HepG2 (cell line): ENCODE measurements around the gene NAMPT. TPM values are rescaled to one million over a fixed set of nuclear protein-coding genes. Genes with fewer than 3 reads are reported as not detected.

Experiments
- ATAC-seq: fragments of 200-7000 bp; cut with Tn5 transposase; 3 replicates; pipeline ENCODE4 v1.9.1; 2020; ENCODE audit warnings: mild to moderate bottlenecking, moderate library complexity
- BruUV-seq: library from RNA; stranded (reverse); fragments of 400-500 nt; replicated peaks from 2 replicates; lab custom pipeline; 2021; lab: Mats Ljungman, UMichigan
- CTCF ChIA-PET: fragments of 300-600 bp; formaldehyde crosslinking; extraction: SDS; loops from one replicate; lab custom pipeline; 2021; ENCODE audit warnings: low total read pairs, inconsistent platforms, low intra/inter-chr PET ratio; lab: Yijun Ruan, JAX
- POLR2A ChIA-PET: fragments of 350-600 bp; sonication (Branson Sonifier 250); formaldehyde crosslinking; loops from one replicate; lab custom pipeline; 2020; ENCODE audit warnings: antibody characterized with exemption, inconsistent platforms; lab: Yijun Ruan, JAX
- DNase-seq: peaks from one replicate; pipeline ENCODE4 v3.0.0-alpha.2; 2015; ENCODE audit warnings: low spot score
- FAIRE-seq: peaks from 3 replicates; lab custom pipeline; 2011; peaks lifted over from hg19 to GRCh38; lab: Jason Lieb, UNC
- H2AFZ ChIP-seq: one replicate; pipeline ENCODE4 v1.6.1; 2011; ENCODE audit warnings: low read length, inconsistent platforms
- H3K27ac ChIP-seq: fragments of 300-600 bp; 3 replicates; pipeline ENCODE4 v1.8.0; 2011; ENCODE audit warnings: mixed run types, mild to moderate bottlenecking, mixed read lengths, low read length, inconsistent platforms; ENCODE audit not compliant: insufficient read depth; ENCODE audit errors: extremely low read length
- H3K27me3 ChIP-seq, 2 experiments: fragments of 200-600 bp in 1 of 2; 2 replicates in 1 of 2; 3 replicates in 1 of 2; pipeline versions ENCODE4 v1.6.0 to v1.8.0; 2011; ENCODE audit warnings: low read length in 2 of 2, mild to moderate bottlenecking in 2 of 2, moderate library complexity in 2 of 2, inconsistent platforms in 1 of 2; ENCODE audit not compliant: insufficient read depth in 2 of 2, control insufficient read depth in 1 of 2
- H3K36me3 ChIP-seq, 2 experiments: fragments of 200-600 bp in 1 of 2; replicated peaks in 1 of 2; 2 replicates in 1 of 2; 3 replicates in 1 of 2; pipeline versions ENCODE4 v1.5.1 to v1.8.0; 2011; ENCODE audit warnings: low read length in 2 of 2, inconsistent platforms in 1 of 2; ENCODE audit not compliant: insufficient read depth in 2 of 2, control insufficient read depth in 1 of 2
- H3K4me1 ChIP-seq: 2 replicates; pipeline ENCODE4 v1.5.1; 2012; ENCODE audit warnings: low read length, inconsistent platforms; ENCODE audit not compliant: insufficient read depth
- H3K4me2 ChIP-seq: 2 replicates; pipeline ENCODE4 v1.6.0; 2011; ENCODE audit warnings: low read depth, low read length, inconsistent platforms
- H3K4me3 ChIP-seq, 3 experiments: fragments of 200-600 bp in 1 of 3; sonication (generic), shearing (Covaris generic) in 1 of 3; replicated peaks in 1 of 3; 2 replicates each; pipeline ENCODE4 v1.5.1; 2011 to 2016; ENCODE audit warnings: low read length in 3 of 3, inconsistent platforms in 2 of 3, low read depth in 2 of 3, mild to moderate bottlenecking in 2 of 3, control low read depth in 1 of 3, mixed read lengths in 1 of 3; ENCODE audit not compliant: insufficient read depth in 1 of 3
- H3K79me2 ChIP-seq: one replicate; pipeline ENCODE4 v1.6.1; 2011; ENCODE audit warnings: low read length, inconsistent platforms; ENCODE audit not compliant: insufficient read depth
- H3K9ac ChIP-seq: 2 replicates; pipeline ENCODE4 v1.6.0; 2011; ENCODE audit warnings: mild to moderate bottlenecking, low read depth, low read length, inconsistent platforms; ENCODE audit not compliant: insufficient read depth
- H3K9me3 ChIP-seq: 2 replicates; pipeline ENCODE4 v1.5.1; 2012; ENCODE audit warnings: mild to moderate bottlenecking, low read length
- H4K20me1 ChIP-seq: 2 replicates; pipeline ENCODE4 v1.6.0; 2011; ENCODE audit warnings: inconsistent platforms, mild to moderate bottlenecking, low read length, moderate library complexity; ENCODE audit not compliant: insufficient read depth
- FOXO1 ChIP-seq: sonication (generic); formaldehyde crosslinking; IDR thresholded peaks from 2 replicates; pipeline ENCODE4 v1.4.0; 2020; ENCODE audit warnings: missing genetic modification reagents
- HOXD1 ChIP-seq: sonication (generic); formaldehyde crosslinking; IDR thresholded peaks from 2 replicates; pipeline ENCODE4 v1.5.0; 2020; ENCODE audit warnings: missing genetic modification reagents
- NFIB ChIP-seq: sonication (generic); formaldehyde crosslinking; IDR thresholded peaks from 2 replicates; pipeline ENCODE4 v1.9.0; 2021; ENCODE audit warnings: missing genetic modification reagents, mild to moderate bottlenecking, borderline replicate concordance
- PITX1 ChIP-seq: sonication (generic); formaldehyde crosslinking; IDR thresholded peaks from 2 replicates; pipeline ENCODE4 v1.5.1; 2020; ENCODE audit warnings: mild to moderate bottlenecking, missing genetic modification reagents
- ZNF335 ChIP-seq: sonication (generic); formaldehyde crosslinking; IDR thresholded peaks from 2 replicates; pipeline ENCODE4 v1.4.0; 2020; ENCODE audit warnings: missing genetic modification reagents
- ZNF780A ChIP-seq: sonication (generic); formaldehyde crosslinking; IDR thresholded peaks from 2 replicates; pipeline ENCODE4 v1.8.0; 2022; ENCODE audit warnings: mild to moderate bottlenecking, missing genetic modification reagents, moderate library complexity
- WGBS: methylation state at CpG from one replicate; pipeline ENCODE4 v1.1.6; 2017; ENCODE audit warnings: low lambda C conversion rate; 5-methylcytosine and 5-hydroxymethylcytosine counted together
- in situ Hi-C: cut with HindIII; loops from 2 replicates; pipeline ENCODE4 v1.10.0; 2017; ENCODE audit warnings: low pct_unique_long_range_greater_than_20kb; ENCODE audit not compliant: extremely low pct_ligation_motif_present
- intact Hi-C: fragments of 100-400 bp; cut with micrococcal nuclease; formaldehyde crosslinking; loops from one replicate; pipeline ENCODE4 v1.10.0; 2022; ENCODE audit not compliant: unreplicated experiment
- polyA plus RNA-seq, 8 experiments: library from polyadenylated mRNA; depleted of rRNA in 3 of 8; stranded (reverse) in 7 of 8; unstranded in 1 of 8; fragments of >200 nt; fragmentation: Illumina TruSeq in 4 of 8; extraction: Trizol in 4 of 8; gene quantifications; 2 replicates each; pipeline versions ENCODE4 v1.2.1 to v1.2.3, GENCODE V29; 2011 to 2016; ENCODE audit warnings: low read depth in 4 of 8, missing spikeins in 1 of 8, mixed read lengths in 1 of 8; ENCODE audit not compliant: insufficient read depth in 1 of 8
- total RNA-seq, 5 experiments: library from RNA; depleted of rRNA; stranded (reverse); fragments of >200 nt; fragmentation: Illumina TruSeq; extraction: Trizol; gene quantifications; 2 replicates each; pipeline ENCODE4 v1.2.3, GENCODE V29; 2016; ENCODE audit warnings: low read depth in 1 of 5
- TF ChIP-seq, protein P1 (sequence below): sonication (generic); formaldehyde crosslinking; conservative IDR thresholded peaks from 2 replicates; pipeline ENCODE4 v1.4.0; 2020; ENCODE audit warnings: missing genetic modification reagents
- TF ChIP-seq, protein P2 (sequence below): sonication (generic); formaldehyde crosslinking; IDR thresholded peaks from 2 replicates; pipeline ENCODE4 v1.5.0; 2020; ENCODE audit warnings: mild to moderate bottlenecking, missing genetic modification reagents
- TF ChIP-seq, protein P3 (sequence below), 2 experiments: fragments of 450-650 bp in 1 of 2; sonication (generic) in 1 of 2; formaldehyde crosslinking in 1 of 2; IDR thresholded peaks; 2 replicates each; pipeline versions ENCODE4 v1.6.1 to v1.8.0; 2016 to 2022; ENCODE audit warnings: antibody characterized with exemption in 1 of 2, mild to moderate bottlenecking in 1 of 2, missing genetic modification reagents in 1 of 2
- TF ChIP-seq, protein P4 (sequence below): sonication (generic); formaldehyde crosslinking; IDR thresholded peaks from 2 replicates; pipeline ENCODE4 v1.5.1; 2020; ENCODE audit warnings: mild to moderate bottlenecking, missing genetic modification reagents, moderate library complexity

NAMPT gene
- total and polyA plus RNA-seq, 2 of the 13 experiments (the other 11 are each of a cell fraction or from before 2014, with no cell fraction given), result 15.8 to 67.7 TPM

DNA sequence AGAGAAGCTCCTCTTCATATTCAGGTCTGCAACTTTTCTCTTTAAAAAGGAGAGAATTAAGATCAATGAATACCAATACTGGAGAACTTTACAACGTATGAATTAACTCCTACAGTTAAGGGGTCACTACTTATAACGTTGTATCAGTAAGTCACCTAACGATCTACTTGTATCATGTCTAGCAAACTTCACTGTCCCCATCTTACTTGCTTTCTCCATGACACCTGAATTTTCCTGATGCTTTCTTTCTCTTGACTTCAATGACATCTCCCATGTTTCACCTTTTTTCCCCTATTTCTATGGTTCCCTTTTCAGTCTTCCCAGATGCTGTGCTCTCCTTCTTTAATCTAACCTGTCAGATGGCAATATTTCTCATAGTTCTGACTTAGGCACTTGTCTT, 19.6 kb downstream of the NAMPT start:
- ATAC-seq (no peak), FAIRE-seq (no peak), DNase-seq (no peak)
- in situ Hi-C loops, result no loop called here
- H3K9me3 ChIP-seq, result no peaks in the 10 kb centered on the region
- POLR2A ChIA-PET, result interaction anchor here (1.2 kb wide), 1 partner anchor 20 kb away, joined by 3 read pairs; the partner anchor contains the start of gene NAMPT
- H3K4me1 ChIP-seq, result no peaks in the 10 kb centered on the region
- no peak overlapping the region for H3K4me2 ChIP-seq
- H3K4me3 ChIP-seq, result no peak overlapping the region
- H3K27me3 ChIP-seq, result no peaks in the 10 kb centered on the region
- H4K20me1 ChIP-seq, result no peaks in the 10 kb centered on the region
- 99% methylated on average over 3 of the region's 3 CpGs for WGBS
- H3K36me3 ChIP-seq, result peaks cover 4 to 60% of the 10 kb centered on the region in 2 experiments
- no TSS peak for BruUV-seq
- intact Hi-C loops, result no loop called here
- CTCF ChIA-PET, result no interaction called here
- H3K27ac ChIP-seq, result no peak overlapping the region
- H3K79me2 ChIP-seq, result no peaks in the 10 kb centered on the region
- H2AFZ ChIP-seq, result no peak overlapping the region
- no peak overlapping the region for H3K9ac ChIP-seq
- no peak for TF ChIP-seq ZNF780A
- TF ChIP-seq, protein P1, sequence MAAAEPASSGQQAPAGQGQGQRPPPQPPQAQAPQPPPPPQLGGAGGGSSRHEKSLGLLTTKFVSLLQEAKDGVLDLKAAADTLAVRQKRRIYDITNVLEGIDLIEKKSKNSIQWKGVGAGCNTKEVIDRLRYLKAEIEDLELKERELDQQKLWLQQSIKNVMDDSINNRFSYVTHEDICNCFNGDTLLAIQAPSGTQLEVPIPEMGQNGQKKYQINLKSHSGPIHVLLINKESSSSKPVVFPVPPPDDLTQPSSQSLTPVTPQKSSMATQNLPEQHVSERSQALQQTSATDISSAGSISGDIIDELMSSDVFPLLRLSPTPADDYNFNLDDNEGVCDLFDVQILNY (CRISPR knock-in tag), result no peak
- no peak for TF ChIP-seq HOXD1 (CRISPR knock-in tag)
- no peak for TF ChIP-seq PITX1 (CRISPR knock-in tag)
- no peak for TF ChIP-seq ZNF335 (CRISPR knock-in tag)
- TF ChIP-seq FOXO1, result no peak
- TF ChIP-seq, protein P2, sequence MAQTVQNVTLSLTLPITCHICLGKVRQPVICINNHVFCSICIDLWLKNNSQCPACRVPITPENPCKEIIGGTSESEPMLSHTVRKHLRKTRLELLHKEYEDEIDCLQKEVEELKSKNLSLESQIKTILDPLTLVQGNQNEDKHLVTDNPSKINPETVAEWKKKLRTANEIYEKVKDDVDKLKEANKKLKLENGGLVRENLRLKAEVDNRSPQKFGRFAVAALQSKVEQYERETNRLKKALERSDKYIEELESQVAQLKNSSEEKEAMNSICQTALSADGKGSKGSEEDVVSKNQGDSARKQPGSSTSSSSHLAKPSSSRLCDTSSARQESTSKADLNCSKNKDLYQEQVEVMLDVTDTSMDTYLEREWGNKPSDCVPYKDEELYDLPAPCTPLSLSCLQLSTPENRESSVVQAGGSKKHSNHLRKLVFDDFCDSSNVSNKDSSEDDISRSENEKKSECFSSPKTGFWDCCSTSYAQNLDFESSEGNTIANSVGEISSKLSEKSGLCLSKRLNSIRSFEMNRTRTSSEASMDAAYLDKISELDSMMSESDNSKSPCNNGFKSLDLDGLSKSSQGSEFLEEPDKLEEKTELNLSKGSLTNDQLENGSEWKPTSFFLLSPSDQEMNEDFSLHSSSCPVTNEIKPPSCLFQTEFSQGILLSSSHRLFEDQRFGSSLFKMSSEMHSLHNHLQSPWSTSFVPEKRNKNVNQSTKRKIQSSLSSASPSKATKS (CRISPR knock-in tag), result no peak
- no peak for TF ChIP-seq NFIB (CRISPR knock-in tag)
- TF ChIP-seq, protein P3, sequence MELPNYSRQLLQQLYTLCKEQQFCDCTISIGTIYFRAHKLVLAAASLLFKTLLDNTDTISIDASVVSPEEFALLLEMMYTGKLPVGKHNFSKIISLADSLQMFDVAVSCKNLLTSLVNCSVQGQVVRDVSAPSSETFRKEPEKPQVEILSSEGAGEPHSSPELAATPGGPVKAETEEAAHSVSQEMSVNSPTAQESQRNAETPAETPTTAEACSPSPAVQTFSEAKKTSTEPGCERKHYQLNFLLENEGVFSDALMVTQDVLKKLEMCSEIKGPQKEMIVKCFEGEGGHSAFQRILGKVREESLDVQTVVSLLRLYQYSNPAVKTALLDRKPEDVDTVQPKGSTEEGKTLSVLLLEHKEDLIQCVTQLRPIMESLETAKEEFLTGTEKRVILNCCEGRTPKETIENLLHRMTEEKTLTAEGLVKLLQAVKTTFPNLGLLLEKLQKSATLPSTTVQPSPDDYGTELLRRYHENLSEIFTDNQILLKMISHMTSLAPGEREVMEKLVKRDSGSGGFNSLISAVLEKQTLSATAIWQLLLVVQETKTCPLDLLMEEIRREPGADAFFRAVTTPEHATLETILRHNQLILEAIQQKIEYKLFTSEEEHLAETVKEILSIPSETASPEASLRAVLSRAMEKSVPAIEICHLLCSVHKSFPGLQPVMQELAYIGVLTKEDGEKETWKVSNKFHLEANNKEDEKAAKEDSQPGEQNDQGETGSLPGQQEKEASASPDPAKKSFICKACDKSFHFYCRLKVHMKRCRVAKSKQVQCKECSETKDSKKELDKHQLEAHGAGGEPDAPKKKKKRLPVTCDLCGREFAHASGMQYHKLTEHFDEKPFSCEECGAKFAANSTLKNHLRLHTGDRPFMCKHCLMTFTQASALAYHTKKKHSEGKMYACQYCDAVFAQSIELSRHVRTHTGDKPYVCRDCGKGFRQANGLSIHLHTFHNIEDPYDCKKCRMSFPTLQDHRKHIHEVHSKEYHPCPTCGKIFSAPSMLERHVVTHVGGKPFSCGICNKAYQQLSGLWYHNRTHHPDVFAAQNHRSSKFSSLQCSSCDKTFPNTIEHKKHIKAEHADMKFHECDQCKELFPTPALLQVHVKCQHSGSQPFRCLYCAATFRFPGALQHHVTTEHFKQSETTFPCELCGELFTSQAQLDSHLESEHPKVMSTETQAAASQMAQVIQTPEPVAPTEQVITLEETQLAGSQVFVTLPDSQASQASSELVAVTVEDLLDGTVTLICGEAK (IDR thresholded peaks at IDR 0.05), result no peak
- TF ChIP-seq, protein P3 (CRISPR knock-in tag; IDR thresholded peaks at IDR 0.05), result no peak
- TF ChIP-seq, protein P4, sequence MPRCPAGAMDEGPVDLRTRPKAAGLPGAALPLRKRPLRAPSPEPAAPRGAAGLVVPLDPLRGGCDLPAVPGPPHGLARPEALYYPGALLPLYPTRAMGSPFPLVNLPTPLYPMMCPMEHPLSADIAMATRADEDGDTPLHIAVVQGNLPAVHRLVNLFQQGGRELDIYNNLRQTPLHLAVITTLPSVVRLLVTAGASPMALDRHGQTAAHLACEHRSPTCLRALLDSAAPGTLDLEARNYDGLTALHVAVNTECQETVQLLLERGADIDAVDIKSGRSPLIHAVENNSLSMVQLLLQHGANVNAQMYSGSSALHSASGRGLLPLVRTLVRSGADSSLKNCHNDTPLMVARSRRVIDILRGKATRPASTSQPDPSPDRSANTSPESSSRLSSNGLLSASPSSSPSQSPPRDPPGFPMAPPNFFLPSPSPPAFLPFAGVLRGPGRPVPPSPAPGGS (CRISPR knock-in tag), result no peak
